Stimulated activated CD4-positive, alpha-beta T cell treated with anti-CD3 and anti-CD28 coated beads, Interleukin-1b, Interleukin-23, amount 100 ng/mL, for 1 hour (primary cell): ENCODE measurements around the gene NDUFB7.
"Not testable (repeated sequence)": the region's sequence is repeated elsewhere in the genome, so short reads cannot be mapped to it uniquely, and the experiment has no call there.

Experiments
- DNase-seq, 2 donors: peaks; one replicate each; pipeline ENCODE4 v3.0.0-alpha.2; 2020; ENCODE audit warnings: low read depth in 2 of 2

Gene NDUFB7

DNA sequence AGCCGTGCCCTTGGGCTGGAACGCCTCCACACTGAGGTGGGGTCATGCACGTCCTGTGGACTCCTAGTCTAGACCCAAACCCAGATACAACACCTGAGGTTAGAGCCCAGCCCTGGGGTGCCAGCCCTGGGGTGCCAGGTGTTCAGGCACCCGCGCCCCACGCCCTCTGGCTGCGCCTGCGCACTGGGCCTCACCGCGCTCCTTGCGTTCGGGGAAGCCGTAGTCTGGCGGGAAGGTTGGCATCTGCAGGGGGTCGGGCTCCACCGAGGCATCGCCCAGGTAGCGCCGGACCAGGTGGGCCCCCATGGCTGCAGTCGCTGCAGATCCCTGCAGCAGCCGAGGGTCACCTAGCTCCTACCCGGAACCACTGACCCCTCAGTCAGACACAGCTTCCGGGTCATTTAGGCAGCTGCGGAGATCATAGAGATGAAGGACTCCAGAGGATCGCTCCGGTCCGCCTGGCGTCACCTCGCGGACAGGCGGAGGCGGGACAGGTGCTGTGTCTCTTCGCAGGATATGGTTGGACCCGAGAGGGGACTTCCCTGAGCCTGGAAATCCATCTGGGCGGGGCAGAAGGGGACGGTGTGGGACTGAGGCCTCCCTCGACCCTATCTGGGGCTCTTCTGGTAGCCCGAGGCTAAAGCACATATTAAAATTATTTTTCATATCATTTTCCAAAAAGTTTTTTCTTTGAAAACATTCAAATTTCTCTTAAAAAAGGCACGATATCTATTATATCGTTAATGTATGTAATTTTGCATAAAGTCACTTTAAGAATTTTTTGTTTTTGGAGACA is at the start of gene NDUFB7:
Gene NDUFB7, minus strand, starts transcription at position 372 of the 796 bp plus-strand sequence. Its CDS starts 66 bp downstream, at position 306.
- peak; percentile 64 to 73 for DNase-seq

DNA sequence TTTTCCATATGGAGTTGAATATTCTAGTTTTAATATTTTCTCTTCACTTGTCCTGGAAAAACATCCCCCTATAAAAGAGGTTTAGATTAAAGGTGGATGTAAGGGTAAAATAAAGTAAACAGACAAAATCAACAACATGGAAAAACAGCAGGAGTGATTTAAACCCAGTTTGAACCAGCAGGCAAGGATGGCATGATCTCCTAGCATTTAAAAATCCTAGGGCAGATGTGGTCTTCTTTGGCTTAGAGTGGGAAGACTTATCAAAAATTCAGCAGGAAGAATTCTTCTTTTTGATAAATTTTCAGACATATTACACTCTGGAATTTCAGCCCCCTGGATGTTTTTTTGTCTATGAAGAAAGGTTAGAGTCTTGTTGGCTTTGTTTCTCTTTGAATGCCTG is 47.5 kb upstream of the NDUFB7 start:
- no peak for DNase-seq

DNA sequence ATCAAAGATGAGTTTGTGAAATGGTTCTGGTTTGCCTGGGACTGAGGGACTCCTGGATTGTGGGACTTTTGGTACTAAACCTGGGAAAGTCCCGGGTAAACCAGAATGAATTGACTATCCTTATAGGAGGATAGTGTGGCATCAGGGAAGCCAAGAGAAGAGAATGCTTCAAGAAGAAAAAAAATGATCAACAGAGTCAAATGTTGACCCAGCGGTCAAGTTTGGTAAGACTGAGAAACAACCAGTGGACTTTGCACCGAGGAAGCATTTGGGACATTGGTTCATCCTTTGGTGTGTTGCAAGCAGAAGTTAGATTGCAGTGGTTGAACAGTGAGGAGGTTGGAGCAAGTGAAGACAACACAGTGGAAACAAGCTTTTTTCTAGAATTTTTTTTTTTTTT is 44.5 kb upstream of the NDUFB7 start:
- no peak for DNase-seq

DNA sequence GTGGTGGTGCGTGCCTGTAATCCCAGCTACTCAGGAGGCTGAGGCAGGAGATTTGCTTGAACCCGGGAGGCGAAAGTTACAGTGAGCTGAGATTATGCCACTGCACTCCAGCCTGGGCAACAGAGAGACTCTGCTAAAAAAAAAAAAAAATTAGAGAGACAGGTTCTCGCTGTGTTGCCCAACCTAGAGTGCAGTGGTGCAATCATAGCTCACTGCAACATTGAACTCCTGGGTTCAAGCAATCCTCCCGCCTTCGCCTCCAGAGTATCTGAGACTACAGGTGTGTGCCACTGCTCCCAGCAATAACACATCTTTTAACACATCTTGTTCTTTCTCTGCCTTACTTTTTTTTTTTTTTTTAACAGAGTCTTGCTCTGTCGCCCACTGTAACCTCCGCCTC is 43.8 kb upstream of the NDUFB7 start:
- no peak for DNase-seq

DNA sequence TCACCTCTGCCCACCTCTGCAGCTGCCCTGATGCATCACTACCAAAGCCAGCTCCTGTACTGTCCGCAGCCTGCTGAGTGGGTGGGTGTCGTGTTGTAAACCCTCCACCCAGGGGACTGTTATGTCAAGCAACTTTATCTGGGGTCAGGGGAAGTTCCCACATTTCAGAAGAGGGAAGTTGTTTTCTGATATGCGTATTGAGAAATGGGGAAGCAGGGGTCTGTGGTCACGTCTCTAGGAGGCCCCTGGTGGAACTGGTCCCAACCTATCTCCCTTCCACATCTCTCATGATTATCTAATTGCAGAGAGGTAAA is 42.2 kb upstream of the NDUFB7 start:
- DNase-seq: no peak

DNA sequence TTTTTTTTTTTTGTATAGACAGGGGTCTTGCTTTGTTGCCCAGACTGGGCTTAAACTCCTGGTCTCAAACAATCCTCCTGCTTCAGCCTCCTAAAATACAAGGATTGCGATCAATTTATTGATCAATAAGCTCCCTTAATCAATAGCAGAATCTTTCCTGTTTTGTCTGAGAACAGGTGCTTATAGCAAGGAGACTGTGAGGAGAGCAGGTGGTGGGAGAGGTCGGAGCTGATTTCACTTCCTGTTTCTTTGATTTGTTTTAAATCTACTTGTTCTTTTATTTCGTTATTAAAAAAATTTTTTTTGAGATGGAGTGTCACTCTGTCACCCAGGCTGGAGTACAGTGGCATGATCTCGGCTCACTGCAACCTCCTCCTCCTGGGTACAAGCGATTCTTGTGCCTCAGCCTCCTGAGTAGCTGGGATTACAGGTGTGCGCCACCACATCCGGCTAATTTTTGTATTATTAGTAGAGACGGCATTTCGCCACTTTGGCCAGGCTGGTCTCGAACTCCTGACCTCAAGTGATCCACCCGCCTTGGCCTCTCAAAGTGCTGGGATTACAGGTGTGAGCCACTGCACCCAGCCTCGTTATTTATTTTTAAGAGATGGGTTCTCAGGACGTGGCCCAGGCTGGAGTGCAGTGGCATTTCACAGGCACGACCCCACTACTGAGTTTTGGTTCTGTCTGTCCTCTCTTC is 41.7 kb upstream of the NDUFB7 start:
- not testable (repeated sequence) for DNase-seq

DNA sequence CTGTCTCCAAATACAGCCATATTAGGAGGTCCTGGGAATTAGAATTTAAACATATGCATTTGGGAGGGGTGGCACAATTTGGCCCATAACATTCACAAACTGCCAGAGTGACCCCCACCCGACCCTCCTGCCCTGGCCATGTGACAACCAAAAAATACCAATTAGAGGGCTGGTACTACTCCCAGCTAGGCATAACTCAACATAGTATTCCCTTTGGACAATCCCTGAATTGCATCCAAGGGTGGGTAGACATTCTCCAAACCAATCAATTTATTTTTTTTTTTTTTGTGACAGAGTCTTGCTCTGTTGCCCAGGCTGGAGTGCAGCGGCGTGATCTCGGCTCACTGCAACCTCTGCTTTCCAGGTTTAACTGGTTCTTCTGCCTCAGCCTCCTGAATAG is 40.8 kb upstream of the NDUFB7 start:
- DNase-seq: no peak

DNA sequence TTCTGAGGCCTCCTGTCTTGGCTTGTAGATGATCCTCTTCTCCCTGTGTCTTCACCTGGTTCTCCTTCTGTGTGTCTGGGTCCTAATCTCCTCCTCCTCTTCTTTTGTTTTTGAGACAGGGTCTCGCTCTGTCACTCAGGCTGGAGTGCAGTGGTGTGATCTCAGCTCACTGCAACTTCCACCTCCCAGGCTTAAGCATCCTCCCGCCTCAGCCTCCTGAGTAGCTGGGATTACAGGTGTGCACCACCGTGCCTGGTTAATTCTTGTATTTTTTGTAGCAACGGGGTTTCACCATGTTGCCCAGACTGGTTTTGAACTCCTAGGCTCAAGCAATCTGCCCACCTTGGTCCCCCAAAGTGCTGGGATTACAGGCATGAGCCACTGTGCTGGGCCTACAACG is 40.4 kb upstream of the NDUFB7 start:
- not testable (repeated sequence) for DNase-seq

DNA sequence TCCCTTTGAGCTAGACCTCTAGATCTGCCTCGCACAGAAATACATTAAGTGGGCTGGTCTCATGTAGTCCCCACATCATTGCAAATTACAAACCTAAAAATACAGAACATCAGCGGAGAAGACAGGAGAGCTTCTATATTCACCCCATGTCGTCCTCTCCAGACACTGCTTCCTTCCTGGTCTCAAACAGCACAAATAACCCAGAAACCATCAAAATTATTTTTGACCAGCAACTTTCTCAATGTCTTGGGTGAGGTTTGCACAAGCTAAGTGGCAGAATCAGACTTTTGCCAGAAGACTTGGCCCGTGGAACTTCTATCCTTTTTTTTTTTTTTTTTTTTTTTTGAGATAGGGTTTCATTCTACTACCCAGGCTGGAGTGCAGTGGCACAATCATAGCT is 39.2 kb upstream of the NDUFB7 start:
- no peak for DNase-seq

DNA sequence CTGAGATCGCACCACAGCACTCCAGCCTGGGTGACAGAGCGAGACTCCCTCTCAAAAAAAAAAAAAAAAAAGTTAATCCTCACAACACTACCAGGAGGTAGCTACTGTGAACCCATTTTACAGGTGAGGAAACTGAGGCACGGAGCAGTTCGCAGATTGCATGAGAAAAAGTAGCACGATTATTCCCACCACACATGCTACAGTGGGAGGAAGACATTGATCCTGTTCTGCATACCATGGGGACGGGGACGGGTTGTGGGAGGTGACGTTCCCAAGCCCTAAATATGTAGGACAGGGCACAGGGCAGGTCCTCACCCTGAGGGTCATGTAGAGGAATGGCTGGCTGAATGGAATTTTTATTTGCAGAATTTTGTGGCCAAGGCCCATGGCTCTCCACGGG is 34.8 kb upstream of the NDUFB7 start:
- no peak for DNase-seq

DNA sequence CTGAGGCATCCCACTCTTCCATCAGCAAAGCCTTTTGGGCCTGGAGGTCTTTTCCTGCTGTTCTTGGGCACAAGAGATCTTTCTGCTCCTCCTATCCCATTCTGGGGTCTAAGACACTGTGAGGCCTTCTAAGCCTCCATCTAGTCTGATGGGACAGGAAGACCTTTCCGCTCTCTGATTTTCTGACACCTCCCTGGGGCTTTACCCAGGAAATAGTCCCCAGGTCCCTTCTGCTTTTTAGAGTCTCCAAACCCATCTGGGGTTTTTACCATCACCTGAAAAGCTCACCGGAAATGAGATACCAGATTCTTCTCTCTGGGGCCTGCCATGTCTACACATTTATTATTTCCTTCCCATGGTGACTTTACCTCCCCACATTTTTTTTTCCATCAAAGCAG is 32.1 kb upstream of the NDUFB7 start:
- DNase-seq: no peak

DNA sequence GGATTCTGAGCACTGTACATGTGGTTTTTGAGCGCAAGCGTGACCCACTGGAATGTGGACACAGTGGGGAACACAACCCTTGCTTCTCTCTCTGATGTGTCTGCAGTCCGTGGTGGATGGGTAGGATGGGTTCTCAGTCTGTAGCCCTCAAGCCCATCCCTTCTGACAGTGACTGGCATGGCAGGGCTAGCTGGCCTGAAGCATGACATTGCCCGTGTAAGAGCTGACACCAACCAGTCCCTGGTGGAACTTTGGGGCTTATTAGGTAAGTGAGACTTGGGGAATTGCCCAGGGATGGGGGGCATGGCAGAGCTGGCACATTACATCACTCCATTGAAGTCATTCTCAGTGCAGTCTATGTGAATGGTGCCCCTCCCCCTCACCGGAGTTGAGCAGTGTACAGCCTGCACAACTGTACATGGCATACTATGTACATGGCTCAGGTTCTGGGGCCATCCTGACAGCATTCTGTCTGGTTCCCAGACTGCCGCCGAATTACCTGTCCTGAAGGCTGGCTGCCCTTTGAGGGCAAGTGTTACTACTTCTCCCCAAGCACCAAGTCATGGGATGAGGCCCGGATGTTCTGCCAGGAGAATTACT is 27.8 kb upstream of the NDUFB7 start:
- no peak for DNase-seq

DNA sequence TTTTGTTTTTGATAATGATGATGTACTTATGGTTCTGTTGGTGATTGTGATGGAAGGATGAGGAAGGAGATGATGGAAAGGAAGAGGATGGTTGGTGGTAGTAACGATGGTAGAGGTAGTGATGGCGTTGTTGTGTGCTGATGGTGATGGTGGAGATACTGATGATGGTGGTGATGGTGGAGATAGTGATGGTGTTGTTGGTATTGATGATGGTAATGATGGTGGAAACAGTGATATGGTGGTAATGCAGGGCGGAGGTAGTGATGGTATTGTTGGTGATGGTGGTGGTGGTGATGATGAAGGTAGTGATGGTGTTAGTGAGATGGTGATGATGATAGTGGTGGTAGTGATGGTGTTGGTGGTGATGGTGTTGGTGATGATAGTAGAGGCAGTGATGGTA is 23.7 kb upstream of the NDUFB7 start:
- DNase-seq: no peak

DNA sequence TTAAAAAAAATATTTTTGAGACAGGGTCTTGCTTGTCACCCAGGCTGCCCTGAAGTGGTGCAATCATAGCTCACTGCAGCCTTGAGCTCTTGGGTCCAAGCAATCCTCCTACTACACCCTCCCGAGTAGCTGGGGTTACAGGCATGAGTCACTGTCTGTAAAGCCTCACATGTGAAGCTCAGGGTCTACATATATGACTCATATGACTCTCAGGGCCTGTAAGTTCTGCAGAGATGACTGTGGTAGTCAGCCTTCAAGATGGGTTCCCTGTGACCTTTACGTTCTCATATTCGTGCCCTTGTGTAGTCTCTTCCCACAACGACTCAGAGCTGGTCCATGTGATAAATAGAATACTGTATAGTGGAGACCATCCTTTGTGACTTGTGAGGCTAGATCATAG is 17.6 kb upstream of the NDUFB7 start:
- not testable (repeated sequence) for DNase-seq

DNA sequence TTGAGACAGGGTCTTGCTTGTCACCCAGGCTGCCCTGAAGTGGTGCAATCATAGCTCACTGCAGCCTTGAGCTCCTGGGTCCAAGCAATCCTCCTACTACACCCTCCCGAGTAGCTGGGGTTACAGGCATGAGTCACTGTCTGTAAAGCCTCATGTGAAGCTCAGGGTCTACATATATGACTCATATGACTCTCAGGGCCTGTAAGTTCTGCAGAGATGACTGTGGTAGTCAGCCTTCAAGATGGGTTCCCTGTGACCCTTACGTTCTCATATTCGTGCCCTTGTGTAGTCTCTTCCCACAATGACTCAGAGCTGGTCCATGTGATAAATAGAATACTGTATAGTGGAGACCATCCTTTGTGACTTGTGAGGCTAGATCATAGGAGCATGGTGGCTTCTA is 13.3 kb upstream of the NDUFB7 start:
- peak in 1 of 2 donors; percentile 15 for DNase-seq

DNA sequence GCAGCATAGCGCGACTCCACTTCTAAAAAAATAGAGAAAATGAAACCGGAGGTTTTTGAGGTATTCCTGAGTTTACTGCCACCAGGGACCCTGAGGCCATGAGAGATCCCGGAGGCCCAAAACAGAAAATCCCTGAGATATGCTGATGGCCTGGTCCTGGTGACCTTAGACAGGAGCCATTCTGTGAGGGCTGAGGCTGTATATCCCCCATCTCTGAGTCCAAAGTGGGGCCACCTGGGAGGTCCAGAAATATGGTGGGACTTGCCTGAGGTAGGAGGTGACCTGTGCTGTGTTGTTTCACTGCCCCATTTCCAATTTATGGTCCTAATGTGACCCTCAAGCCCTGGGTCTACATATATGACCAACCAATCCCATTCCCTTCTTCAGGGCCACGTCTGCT is 12.5 kb upstream of the NDUFB7 start:
- not testable (repeated sequence) for DNase-seq

DNA sequence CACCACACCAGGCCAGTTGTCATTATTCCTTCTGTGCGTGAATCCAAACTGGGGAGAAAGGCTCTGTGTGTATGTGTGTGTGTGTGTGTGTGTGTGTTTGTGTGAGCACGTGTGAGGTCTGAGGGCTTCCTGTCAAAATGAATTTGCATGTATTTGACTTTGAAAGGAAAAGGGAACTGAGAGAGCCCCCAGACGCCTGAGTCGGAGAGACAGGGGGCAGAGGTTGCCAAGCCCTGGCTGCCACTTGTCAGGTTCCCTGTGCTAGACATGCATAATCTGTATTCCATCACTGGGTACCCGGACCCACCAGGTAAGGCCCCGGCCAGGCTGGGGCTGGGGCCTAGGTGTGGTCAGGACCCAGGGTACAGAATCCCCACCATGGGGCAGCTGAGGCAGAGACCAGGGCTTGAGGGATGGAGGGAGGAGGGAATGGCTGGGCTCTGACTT is 11.1 kb upstream of the NDUFB7 start, which contains the start of gene CLEC17A:
Gene CLEC17A, plus strand, starts transcription at position 191 of the 447 bp plus-strand sequence. Its CDS starts 77 bp downstream, at position 268.
- DNase-seq: no peak

DNA sequence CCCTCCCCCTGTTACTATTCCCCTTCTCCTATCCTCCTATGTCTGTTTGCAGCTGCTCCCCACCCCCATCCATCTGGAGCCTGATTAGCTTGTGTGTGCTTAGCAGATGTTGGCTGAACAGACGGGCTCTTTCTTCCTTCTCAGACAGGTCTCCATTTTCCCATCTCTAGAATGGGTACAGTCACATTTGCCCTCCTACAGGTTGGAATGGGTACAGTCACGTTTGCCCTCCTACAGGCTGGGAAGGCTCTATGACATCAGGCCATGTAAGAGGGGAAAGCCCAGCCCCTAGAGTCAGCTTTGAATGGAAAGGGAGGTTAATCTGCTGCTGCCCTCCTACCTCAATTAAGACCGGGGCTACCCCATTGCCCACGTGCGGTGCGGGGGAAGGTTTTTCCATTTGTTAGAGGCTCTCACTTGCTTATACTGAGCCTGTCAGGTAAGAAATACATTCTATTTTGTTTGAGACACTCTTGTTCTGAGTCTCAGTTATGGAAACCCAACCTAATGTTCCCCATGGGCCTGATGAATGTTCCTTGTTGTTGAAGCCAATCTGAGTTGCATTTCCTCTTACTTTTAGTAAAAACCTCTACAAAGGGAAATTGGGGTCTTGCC is 8.9 kb upstream of the NDUFB7 start:
- DNase-seq: peak in 1 of 2 donors; percentile 34

DNA sequence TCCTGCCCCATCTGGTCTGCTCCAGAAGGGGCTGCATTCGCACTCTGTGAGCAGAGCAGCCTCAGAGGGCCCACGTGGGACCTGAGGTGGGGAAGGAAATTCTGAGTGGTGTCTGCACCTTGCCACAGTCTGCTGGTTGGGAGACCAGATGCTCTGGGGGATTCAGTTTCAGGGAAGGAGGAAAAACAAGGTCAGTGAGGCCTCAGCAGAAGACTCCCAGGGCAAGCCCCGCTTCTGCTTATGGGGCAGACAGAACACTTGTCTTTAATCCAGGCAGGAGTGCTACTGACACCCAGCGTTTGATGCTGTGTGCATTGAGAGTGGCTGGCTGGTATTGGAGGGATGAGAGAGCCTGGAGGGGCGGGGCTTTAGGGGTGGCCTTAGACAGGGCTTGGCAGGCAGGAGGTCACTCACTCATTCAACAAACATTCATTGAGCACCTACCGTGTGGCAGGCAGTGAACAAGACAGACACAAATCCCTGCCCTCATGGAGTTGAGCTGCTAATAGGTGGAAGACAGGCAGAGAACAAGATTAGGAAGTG is 6.1 kb upstream of the NDUFB7 start:
- DNase-seq: no peak

DNA sequence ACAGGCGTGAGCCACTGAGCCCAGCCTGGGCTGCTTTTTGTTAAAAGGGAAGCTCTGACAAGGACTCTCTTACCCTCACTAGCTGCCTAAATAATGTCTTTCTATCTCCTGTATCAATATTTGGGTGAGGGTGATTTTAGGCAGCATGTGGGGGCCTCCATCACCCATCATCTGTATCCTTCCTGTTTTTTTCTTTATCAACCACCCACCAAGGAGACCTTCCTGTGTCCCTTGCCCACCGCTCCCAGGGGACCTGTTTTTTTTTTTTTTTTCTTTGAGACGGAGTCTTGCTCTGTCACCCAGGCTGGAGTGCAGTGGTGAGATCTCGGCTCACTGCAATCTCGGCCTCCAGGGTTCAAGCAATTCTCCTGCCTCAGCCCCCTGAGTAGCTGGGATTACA is 5.4 kb upstream of the NDUFB7 start:
- no peak for DNase-seq

DNA sequence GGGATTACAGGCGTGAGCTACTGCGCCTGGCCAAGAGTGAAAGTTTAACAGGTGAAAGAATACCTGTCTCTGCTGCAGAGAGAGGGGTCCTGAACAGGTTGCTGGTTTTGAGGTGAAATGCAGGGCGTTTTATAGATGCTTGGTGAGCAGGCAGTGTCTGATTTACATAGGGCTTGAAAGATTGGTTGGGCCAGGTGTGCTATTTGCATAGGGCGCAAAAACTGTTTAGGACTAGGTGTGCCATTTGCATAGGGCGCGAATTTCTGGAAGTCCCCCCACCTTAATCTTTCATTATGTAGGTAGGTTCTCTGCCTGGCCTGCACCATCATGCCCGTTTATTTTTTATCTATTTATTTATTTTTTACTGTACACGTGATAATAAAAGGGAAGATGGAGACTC is 4.5 kb upstream of the NDUFB7 start:
- DNase-seq: no peak

DNA sequence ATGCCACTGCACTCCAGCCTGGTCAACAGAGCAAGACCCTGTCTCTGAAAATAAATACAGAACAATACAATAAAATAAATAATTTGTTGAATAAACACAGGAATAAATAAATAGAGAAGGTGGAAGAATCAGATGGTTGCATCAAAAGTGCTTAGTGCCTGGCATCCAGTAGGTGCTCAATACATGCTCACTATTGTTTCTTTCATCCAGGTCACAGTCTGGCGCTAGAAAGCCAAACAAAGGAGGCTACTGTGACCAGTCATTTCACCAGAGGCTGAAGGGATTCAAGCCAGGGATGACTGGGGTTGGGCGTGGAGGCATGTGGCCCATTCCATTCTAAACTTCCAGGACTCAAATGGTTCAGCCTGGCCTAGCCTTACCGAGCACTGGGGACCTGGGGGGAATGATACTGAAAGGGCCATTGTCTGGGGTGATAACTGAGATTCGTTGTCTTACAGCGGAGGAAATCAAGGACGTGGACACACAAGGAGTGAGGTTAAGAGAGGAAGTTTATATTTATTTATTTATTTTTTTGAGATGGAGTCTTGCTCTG is 3.6 kb upstream of the NDUFB7 start:
- no peak for DNase-seq
